GM12891 (cell line): Measurements from ENCODE around the gene CPXM1.

Experiments used
- PAX5 ChIP-seq: IDR thresholded peaks from 2 replicates; pipeline ENCODE4 v1.6.1; 2011; ENCODE audit warnings: low read length, moderate library complexity, mild to moderate bottlenecking; ENCODE audit not compliant: insufficient read depth, severe bottlenecking
- POLR2A ChIP-seq: IDR thresholded peaks from 2 replicates; pipeline ENCODE4 v1.6.1; 2011; ENCODE audit warnings: low read depth, low read length, control low read depth
- POLR2AphosphoS5 ChIP-seq: IDR thresholded peaks from 2 replicates; pipeline ENCODE4 v1.6.1; 2011; ENCODE audit warnings: low read depth, low read length, control low read depth
- POU2F2 ChIP-seq: IDR thresholded peaks from 2 replicates; pipeline ENCODE4 v1.6.1; 2011; ENCODE audit warnings: low read depth, mild to moderate bottlenecking, control low read depth, low read length, moderate library complexity
- SPI1 ChIP-seq: IDR thresholded peaks from 2 replicates; pipeline ENCODE4 v1.6.1; 2011; ENCODE audit warnings: low read depth, low read length, control low read depth
- TAF1 ChIP-seq: IDR thresholded peaks from 2 replicates; pipeline ENCODE4 v1.6.1; 2011; ENCODE audit warnings: low read depth, low read length, control low read depth

DNA sequence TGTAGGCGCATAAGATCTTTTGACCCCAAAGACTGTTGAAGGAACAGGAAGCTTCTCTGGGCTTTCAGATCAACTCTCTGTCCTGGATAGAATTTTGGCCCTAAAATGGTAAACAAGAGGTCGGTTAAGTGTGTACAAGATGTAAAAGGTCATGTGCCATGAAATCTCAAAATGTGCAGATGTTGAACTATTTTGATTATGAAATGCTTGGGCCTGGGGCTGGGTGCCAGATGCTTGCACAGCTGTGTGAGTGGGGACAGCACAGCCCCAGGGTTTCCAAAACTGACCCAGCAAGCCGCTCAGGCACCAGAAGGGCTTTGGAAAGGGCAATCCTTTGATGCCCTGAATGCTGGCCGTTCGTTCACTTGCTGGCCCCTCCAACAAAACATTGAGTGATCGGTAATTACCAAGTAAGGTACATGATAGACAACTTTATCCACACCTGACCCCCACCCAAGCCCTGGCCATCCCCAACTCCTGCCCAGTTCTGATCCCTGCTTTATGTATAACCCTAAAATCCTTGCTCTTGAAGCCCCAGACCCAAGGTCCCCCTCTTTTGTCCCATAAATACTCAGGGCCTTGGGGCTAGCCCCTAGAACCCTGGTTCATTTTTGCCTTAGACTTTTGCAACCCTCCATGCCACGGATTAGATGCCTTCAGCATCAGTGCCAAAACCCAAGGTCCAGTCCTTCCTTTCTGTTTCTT lies 17.6 kb upstream of the CPXM1 start:
- TF ChIP-seq POLR2A, result no peak
- TF ChIP-seq TAF1, result no peak
- no peak for TF ChIP-seq POLR2AphosphoS5
- TF ChIP-seq POU2F2, result no peak
- no peak for TF ChIP-seq SPI1
- TF ChIP-seq PAX5, result no peak
